ENCODE data around the gene KANSL1L.

GRCh38 chr2:210195101-210195852 is 24.1 kb upstream of the KANSL1L start:
- TF ChIP-seq CTCF (conservative IDR thresholded peaks at IDR 0.05 in 1 of 2, IDR thresholded peaks at IDR 0.05 in 1 of 2; ENCODE audit: extremely low read depth in 1 of 2, insufficient read depth in 1 of 2, low read depth in 1 of 2, low read length in 2 of 2) (peak; percentile 66 to 71), EZH2 (IDR thresholded peaks at IDR 0.05; ENCODE audit: borderline replicate concordance, low read length) (no peak)
